Gastrocnemius medialis (tissue), 4 donors: Measurements from ENCODE around the gene PSMD1.

Source experiments
- CTCF ChIP-seq, 5 experiments: fragments of 450-650 bp in 3 of 5; fragments of 200-600 bp in 2 of 5; sonication (generic) in 2 of 5; IDR thresholded peaks in 4 of 5; conservative IDR thresholded peaks in 1 of 5; 1 replicate in 4 of 5; 2 replicates in 1 of 5; pipeline ENCODE4 v1.5.1; 2016 to 2019; ENCODE audit warnings: antibody characterized with exemption in 5 of 5, mild to moderate bottlenecking in 3 of 5, moderate library complexity in 3 of 5
- POLR2A ChIP-seq, 2 donors: fragments of 450-650 bp; IDR thresholded peaks; one replicate each; pipeline ENCODE4 v1.6.1; 2017; ENCODE audit warnings: antibody characterized with exemption in 2 of 2, mild to moderate bottlenecking in 2 of 2, moderate library complexity in 2 of 2

GRCh38 chr2:231018184-231018583, 38.5 kb upstream of the PSMD1 start:
- TF ChIP-seq CTCF (IDR thresholded peaks at IDR 0.05 in 4 of 5, conservative IDR thresholded peaks at IDR 0.05 in 1 of 5) = no peak
- TF ChIP-seq POLR2A (IDR thresholded peaks at IDR 0.05) = no peak
